ENCODE measurements around the gene IDI1.
"Not testable (repeated sequence)": the region's sequence is repeated elsewhere in the genome, so short reads cannot be mapped to it uniquely, and the experiment has no call there.

Gene IDI1

DNA sequence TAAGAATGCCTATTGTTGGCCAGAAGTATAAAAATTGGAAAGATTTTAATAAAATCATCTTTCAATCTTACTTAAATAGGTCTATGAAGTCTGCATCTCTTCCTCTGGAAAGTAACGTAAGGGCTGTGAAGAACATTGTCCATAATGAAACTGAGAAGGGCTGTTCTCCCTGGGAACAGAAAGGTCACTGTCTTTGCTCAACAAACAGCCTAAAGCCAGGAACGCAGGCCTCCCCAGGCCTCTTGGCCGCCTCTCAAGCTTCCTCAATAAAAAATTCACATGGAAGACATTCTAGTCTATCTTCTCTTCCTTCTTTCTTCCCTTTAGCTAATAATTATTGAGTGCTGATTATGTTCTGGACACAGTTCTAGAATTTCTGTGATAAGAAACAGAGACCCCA, 14.2 kb downstream of the IDI1 start:
- no peak for DNase-seq (ENCODE audit: low read depth)

DNA sequence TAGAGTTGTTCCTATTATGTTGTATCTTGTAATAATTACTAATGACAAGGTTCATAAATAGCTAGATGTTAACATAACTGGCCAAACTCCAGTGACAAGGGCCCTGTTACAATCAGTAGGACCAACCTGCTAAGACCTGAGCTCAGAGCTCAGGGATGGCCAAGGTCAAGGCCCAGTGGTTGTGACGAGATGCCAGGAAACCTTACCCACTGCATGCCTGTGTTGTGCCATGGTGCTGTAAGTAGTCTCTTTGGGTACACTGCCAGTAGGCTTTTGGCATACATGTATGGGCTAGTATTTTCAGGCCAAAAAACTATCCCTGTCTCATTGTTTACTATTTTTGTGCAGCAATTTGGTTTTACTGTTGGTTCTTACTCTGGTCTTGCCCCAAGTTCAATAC, 15.3 kb downstream of the IDI1 start:
- no peak for DNase-seq (ENCODE audit: low read depth)

DNA sequence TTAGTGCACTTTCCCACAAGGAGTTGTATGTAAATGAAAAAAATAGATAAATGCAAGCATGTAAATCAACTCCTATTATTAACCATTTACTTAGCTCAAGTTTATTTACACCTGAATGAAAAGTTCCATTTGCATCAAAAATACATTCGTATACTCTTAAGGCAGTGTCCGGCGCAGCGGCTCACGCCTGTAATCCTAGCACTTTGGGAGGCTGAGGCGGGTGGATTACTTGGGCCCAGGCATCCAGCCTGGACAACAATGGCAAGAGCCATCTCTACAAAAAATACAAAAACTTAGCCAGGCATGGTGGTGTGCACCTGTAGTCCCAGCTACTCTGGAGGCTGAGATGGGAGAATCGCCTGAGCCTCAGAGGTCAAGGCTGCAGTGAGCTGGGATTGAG, 19.1 kb downstream of the IDI1 start:
- DNase-seq (ENCODE audit: low read depth): no peak

DNA sequence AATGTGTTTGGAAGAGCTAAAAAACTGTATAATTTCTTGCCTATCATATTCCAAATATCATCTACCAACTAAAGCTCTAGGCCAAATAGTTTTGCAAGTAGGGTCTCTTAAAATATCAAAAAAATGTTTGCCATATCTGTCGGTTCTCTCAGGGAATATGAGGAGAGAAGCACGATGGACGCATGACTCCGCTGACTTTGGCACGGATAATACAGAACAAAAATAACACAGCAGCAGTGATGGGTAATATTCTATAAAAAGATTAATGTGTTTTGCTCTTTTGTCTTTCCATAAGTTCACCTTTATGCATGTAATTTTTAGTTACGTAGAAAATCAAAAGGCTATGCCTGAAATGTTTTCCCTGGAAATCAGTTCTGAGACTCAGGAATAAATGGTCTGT, 22.3 kb downstream of the IDI1 start:
- DNase-seq (ENCODE audit: low read depth): no peak

DNA sequence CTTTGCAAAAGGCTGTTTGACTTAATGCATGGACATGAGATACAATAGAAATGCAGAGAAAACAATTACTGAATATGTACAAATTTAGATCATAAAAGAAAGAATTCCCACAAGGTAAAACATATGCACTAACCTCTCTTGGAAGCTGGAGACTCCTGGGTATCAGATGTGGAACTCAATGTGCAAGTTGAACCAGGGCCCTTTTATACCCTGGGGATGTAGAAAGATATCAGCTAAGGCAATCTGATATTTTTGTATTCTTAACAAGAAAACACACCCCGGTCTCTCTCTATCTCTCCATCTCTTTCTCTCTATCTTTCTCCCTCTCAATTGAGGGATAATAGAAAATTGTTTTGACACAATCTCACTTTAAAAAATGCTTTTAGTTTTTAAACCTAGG, 23.2 kb downstream of the IDI1 start, which contains the start of gene IDI2:
Gene IDI2 (minus strand): TSS at position 177 of the 400 bp plus-strand sequence. CDS start 1,136 bp downstream, outside the sequence.
- no peak for DNase-seq (ENCODE audit: low read depth)

DNA sequence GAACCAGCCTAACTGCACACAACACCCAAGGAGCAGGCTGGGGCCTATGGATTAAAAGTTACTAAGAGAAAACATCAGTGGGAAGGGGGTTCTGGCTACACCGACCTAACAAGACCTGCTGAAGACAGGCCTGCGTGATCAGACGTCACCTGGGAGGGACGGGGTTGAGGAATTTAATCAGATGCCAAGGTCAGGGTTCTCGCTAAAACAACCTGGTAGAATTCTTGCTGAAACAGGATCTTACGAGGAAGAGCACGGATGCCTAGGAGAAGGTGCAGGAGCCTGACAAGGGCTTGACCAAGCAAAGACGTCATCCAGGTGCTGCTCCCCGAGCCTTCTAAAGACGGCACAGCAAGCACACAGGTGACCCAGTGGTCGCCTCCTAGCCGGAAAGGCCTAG, 24.8 kb downstream of the IDI1 start:
- no peak for DNase-seq (ENCODE audit: low read depth)

DNA sequence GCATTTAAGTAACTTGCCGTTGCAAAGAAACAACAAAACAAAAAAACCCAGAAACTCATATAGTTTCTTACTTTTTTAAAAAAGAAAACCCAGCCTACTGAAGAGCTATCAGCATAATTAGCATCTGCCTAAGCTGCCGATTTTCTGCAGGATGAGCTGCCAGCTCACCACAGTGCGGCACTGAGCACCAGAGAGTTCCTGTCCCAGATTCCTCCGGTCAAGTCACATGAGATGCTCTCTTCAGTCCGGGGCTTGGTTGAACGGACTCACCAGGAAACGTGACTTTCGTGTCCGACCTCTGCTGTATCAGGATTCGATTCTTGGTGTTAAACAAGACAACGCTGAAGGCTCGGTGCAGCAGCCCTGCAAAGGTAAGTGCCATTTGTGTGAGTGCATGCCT, 26.5 kb downstream of the IDI1 start:
- no peak for DNase-seq (ENCODE audit: low read depth)

DNA sequence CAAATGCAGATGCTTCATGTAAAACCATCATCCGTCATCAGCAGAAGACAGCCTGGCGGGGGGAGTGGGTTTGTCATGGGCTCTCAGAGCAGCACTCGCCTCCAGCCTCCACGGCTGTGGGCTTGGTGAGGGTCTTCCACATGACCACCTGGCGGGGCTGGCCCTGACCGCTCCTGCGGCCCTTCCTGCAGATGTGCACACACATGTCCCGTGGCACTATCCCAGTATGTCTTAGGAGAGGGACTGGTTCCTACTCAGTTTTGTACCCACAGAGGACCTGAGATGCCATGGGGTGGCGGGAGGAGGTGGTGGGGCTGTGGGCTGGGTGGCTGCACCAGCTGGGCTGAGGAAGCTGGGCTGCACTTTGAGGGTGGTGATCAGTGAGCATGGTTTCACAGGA, 28.0 kb downstream of the IDI1 start:
- no peak for DNase-seq (ENCODE audit: low read depth)

DNA sequence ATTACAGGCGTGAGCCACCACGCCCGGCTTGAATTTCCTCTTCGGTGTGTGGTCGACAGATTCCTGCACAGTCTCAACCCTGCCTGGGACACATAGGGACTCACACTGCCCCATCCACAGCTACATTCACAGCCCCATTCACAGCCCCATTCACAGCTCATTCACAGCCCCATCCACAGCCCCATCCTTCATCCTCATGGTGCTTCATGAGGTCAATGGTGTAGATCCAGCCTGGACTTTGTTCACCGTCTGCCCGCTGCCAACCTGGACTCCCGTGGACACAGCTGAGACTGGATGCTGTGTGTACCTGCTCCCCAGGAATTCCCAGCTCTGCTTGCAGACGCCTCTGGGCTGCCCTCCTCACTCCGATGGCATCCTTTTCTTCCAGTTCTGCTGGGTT, 28.5 kb downstream of the IDI1 start:
- DNase-seq (ENCODE audit: low read depth): no peak

DNA sequence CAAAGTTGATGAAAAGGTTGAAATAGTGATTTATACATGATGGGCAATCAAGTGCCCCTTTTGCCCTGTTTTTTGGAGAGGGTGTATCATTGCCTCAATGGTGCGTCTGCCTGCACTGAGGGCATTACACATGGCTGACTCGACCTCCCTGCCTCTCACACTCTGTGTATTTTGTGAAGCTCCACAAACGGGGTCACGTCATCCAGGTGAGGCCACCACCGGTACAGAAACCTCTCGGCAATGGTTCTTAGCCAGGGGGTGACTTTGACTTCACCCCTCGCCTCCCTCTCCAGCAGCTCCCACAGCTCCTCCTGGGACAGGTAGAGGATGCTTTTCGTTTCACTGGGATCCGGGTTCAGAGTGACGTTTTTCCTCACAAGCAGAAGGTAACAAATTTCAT, 29.6 kb downstream of the IDI1 start:
- DNase-seq (ENCODE audit: low read depth): no peak

DNA sequence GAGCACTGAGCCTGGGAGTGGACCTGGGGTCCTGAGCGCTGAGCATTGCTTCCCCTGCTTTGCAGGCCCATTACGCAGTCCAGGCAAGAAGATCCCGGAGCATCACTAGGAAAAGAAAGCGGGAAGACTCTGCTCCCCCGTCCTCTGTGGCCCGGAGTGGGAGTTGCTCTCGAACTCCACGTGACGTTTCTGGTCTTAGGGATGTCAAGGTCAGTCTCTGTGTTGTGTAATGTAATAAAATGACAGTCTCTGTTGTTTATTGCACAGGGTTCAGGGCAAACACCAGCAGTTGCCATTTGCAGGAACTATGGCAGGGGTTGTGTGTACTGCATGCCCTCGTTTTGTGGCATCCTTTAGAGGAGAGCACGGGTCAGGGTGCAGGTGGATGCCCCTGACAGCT, 33.2 kb downstream of the IDI1 start:
- no peak for DNase-seq (ENCODE audit: low read depth)

DNA sequence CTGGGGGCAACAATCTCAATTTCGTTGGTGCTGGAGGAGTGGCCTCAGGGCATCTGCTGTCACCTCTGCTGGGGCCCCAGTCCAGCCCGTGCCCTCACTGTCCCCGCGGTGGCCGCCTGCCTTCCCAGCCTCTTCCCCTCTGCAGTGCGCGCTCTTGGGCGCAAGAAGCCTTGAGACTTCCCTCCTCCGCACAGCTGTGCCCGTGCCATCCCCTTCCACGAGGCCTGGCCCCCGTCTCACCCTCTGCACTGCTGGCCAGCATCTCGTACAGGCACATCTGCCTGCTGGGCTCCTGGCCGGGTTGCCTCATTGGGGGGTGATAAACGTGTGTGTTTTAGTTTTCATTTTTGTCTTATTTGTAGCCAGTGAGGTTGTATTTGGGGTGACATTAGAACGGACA, 37.2 kb downstream of the IDI1 start:
- DNase-seq (ENCODE audit: low read depth): no peak

DNA sequence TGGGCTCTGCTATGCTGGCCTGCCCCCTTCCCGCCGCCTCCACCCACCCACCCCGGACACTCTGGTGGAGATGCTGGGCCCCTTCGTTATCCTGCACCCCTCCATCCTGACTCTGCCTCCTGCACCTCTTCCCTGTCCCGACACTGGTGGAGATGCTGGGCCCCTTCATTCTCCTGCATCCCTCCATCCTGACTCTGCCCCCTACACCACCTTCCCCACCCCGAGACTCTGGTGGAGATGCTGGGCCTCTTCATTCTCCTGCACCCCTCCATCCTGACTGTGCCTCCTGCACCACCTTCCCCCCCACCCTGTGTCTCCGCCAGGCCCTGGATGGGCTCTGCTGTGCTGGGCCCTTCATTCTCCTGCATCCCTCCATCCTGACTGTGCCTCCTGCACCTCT, 38.2 kb downstream of the IDI1 start:
- DNase-seq (ENCODE audit: low read depth): no peak

DNA sequence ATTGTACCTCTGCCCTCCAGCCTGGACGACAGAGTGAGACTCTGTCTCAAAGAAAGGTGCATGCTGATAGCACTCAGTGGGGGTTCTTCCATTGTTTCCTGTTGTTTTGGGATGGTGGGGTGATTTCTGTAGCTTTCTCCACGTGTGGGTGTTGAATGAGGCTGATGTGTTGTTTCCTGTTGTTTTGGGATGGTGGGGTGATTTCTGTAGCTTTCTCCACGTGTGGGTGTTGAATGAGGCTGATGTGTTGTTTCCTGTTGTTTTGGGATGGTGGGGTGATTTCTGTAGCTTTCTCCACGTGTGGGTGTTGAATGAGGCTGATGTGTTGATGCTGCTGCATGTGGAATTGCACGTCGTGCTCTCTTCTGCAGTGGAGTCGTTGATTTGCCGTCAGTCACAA, 39.0 kb downstream of the IDI1 start:
- DNase-seq (ENCODE audit: low read depth): not testable (repeated sequence)

DNA sequence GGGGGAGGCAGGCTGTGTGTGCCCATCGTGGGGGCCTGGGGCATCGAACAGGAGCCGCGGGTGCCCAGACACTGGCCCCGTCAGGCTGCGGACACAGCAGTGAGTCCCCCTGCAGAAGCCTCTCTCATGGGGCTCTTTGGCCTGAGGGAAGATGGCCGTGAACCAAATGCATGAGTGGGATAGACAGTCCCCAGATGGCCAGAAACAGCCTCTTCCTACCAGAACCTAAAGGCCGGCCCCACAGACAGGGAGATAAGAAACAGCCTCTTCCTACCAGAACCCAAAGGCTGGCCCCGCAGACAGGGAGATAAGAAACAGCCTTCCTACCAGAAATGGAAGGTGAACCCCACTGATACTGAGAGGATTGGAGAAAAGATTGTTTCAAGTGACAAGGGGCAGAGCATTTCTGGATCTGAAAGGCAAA, 39.8 kb downstream of the IDI1 start:
- no peak for DNase-seq (ENCODE audit: low read depth)

DNA sequence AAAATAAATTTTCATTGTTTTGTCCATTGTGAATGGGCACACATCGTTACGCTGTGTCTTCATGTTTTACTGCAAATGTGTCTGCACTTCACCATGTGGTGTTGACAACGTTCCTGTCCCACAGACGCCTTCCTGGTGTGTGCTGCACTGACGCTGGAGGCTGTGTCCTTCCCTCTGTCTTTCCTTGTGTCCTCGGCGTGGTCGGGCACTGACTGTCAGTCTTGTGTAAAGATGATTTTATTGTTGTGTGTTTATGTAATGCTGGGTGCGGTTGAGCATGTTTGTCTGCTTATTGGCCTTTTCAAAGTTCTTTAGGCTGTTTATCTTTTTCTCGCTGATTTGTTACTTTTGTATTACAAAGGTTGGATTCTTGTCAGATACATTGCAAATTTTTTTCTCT, 41.3 kb downstream of the IDI1 start:
- no peak for DNase-seq (ENCODE audit: low read depth)

DNA sequence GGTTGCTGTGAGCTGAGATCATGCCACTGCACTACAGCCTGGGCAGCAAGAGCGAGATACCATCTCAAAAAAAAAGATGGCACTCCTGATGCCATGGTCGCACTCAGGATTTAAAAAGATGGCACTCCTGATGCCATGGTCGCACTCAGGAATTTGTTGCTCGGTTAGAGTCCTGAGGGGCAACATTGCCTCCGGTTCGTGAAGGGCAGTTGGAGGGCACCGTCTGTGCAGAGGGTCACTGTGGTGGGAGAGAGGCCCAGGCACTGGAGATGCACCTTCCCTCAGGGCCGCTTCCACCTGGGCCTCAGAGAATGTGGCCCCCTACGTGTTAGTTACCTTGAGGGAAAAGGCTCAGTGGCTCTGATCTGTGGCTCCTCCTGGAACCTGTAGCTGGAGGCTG, 42.3 kb downstream of the IDI1 start:
- DNase-seq (ENCODE audit: low read depth): no peak

DNA sequence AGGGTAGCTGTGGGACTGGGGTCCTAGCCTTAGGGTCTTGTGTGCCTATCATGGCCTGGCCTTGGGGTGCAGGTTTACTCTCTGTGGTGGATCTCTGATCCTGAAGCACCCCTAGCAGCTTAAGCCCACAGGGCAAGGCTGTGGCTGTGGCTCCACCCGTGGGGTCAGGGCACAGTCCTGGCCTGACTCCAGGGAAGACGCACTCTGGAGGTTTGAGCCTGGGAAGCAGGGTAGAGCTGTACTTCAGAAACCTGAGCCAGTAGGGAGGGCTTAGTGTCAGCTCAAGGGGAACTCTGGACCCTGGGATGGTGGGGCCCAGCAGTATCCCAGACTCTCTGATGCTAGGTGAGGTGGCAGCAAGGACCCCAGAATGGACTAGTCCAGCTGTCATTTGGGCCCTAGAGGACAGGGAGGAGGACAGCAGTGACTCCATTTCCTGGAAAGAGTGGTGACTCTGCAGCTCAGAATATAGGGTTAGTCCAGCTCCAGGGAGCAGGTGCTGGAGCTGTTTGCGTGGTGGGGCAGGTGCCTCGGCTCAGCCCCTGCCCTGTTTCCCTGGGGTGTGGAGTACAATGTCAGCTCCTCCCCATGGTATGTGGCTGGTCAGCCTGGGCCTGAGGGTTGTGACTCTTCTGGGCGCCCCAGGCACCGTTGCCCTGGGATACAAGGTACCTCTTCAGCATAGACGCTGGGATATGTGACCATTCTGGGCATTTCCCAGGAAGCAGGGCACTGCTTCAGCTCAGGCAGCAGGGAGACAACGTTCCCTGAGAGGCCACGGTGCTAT, 44.8 kb downstream of the IDI1 start:
- DNase-seq (ENCODE audit: low read depth): no peak

DNA sequence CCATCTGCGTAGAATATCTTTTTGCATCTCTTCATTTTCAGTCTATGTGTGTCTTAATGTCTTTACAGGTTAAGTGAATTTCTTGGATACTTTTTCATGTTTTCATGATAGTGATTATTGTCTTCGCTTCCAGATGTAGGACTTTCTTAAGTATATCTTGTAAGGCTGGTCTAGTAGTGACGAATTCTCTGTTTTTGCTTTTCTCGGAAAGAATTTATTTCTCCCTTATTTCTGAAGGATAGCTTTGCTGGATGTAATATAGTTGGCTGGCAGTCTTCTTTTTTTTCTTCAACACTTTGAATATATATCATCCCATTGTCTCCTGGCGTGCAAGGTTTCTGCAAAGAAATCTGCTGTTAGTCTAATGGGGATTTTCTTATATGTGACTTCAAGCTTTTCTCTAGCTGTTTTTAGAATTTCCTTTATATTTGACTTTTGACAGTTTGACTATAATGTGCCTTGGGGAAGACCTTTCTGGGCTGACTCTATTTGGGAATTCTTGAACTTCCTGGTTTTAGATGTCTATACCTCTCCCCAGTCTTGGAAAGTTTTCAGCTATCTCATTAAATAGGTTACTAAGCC, 46.4 kb downstream of the IDI1 start:
- DNase-seq (ENCODE audit: low read depth): no peak

DNA sequence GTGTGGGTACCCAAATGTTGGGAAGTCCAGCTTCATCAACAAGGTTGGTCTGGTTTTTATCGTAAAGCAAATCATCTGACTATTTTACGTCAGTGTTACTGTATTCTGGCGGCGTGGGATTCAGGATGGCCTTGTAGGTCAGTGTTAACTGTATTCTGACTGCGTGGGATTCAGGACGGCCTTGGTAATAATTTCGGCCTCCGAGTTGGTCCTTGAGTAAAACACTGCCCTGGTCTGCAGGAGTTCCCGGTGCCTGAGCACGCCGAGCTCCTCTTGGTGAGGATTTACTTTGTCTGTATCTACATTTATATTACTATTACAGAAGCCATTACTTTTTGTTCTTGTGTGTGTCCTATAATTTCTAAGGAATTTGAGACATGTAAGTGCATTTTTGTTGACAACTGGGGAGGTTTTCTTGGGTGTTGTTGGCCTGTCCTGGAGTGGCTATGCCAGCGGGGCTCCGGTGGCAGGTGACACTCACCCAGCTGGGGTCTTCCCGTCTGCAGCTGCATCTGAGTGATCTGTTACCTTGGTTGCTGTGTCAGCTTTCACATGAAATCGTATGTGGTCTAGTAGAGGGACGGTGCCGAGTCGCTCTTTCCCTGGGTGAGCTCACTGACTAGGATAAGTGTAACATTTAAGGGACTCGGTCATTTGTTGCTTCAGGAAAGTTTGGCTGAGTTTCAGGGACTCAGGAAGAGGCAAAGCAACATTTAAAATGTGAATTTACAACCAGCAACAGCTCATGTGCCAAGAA, 51.5 kb downstream of the IDI1 start:
- DNase-seq (ENCODE audit: low read depth): no peak

DNA sequence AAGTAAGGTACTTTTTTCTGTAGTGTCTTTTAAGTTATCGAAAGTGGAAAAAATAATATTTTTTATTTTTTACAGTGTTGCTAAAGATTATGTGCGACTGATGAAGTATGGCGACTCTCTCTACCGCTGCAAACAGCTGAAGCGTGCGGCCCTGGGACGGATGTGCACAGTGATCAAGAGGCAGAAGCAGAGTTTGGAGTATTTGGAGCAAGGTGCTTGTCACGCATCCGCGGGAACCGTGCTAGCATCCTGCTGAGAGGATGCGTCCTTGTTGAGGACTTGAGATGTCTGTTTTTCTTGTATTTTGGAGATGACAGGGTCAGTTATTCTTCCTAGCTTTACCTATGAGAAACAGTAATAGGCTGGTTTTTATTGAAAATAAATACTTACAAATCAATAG, 52.9 kb downstream of the IDI1 start:
- DNase-seq (ENCODE audit: low read depth): no peak

DNA sequence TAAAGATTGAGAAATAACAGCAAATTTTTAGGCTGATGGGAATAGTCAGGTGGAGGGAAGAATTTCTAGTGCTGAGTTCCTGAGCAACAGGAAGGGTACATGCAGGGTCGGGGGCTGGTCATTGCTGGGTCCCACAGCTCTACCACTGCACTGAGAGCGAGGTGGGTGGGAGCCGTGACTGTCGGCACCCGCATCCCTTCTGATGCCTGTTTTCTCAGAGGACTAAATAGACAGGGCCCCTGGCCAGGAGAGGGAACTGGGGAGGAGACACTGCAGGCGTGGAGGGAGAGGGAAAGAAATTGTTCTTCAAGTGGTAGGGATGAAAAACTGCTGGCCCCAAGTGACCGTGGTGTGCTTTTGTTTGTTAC, 53.4 kb downstream of the IDI1 start:
- DNase-seq (ENCODE audit: low read depth): no peak

DNA sequence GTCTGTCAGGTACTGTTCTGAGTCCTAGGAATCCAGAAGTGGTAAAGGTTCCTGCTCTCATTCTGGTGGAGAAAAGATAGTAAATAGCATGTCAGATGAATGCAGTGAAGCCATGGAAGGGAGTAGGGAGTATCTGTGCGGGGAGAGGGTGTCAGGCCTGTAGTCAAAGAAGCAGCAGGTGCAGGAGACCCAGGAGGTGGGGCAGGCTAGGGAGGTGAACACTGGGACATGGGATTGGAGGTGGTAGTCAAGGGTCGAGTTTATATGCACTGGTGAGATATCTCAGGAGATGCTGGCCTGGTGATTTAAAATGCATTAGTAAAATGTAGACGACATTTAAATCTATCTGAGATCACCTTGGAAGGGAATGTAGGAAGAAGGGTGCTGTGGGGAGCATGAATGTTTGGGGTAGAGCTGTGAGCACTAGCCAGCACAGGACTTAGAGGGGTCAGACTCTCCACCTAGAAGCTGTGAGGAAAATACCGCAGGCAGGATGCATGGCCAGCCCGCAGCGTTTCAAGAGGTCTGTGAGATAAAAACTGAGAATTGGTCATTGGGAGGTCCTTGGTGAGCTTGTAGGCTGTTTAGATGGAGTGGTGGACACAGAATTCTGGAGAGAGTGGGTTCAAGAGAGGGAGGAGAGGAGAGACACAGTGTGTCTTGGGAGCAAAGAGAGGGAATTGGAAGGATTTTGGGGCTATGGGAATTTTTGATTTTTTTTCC, 53.9 kb downstream of the IDI1 start:
- DNase-seq (ENCODE audit: low read depth): no peak

Data from stimulated activated CD8-positive, alpha-beta memory T cell treated with anti-CD3 and anti-CD28 coated beads, Interleukin-15, amount 100 ng/mL, for 1 hour (primary cell).